PC-9 (cell line): ENCODE measurements around the gene SLC9A9.

Experiments used
- CTCF ChIP-seq: fragments of 200-600 bp; sonication (generic); conservative IDR thresholded peaks from 2 replicates; pipeline ENCODE4 v1.6.1; 2017; ENCODE audit warnings: mixed run types, antibody characterized with exemption, mild to moderate bottlenecking, moderate library complexity
- EZH2 ChIP-seq: fragments of 200-600 bp; sonication (generic); IDR thresholded peaks from 2 replicates; pipeline ENCODE4 v1.8.0; 2017; ENCODE audit warnings: antibody characterized with exemption, low read depth

DNA sequence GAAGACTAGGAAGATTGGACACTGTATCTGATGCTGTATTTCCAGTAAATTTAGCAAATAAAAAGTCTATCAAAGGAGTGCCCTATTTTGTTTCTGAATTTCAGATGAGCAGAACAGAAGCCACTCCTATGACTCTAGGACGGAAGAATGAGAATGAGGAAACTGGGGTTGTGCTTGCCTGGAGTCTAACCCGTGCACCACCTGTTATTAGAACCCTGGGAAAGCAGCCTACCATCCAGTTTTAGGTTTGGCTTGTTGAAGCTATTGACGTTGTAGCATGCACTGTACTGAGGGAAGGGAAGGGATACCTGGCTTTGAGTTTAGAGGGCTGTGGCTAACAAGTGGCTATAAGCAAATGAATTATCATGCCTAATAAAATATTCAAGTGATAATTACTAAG is 318.5 kb downstream of the SLC9A9 start:
- TF ChIP-seq CTCF (no peak), EZH2 (no peak)
